GM12878 (cell line): Measurements from ENCODE around the gene XRCC2.

ENCODE experiments used
- IRF3 ChIP-seq: fragments of 450-650 bp; IDR thresholded peaks from 2 replicates; pipeline ENCODE4 v1.6.1; 2014; ENCODE audit warnings: mild to moderate bottlenecking
- SUPT20H ChIP-seq: IDR thresholded peaks from 2 replicates; pipeline ENCODE4 v1.6.1; 2011; ENCODE audit warnings: low read depth, mild to moderate bottlenecking, low read length, moderate library complexity, borderline replicate concordance; ENCODE audit not compliant: control insufficient read depth
- YY1 ChIP-seq: IDR thresholded peaks from 2 replicates; pipeline ENCODE4 v1.6.1; 2011; ENCODE audit warnings: low read depth, mild to moderate bottlenecking, low read length
- ZZZ3 ChIP-seq: IDR thresholded peaks from 2 replicates; pipeline ENCODE4 v1.6.1; 2011; ENCODE audit warnings: low read depth; ENCODE audit not compliant: control insufficient read depth, insufficient read length
- TF ChIP-seq, protein P1 (sequence below): IDR thresholded peaks from 2 replicates; pipeline ENCODE4 v1.6.1; 2011; ENCODE audit warnings: low read depth, mild to moderate bottlenecking, low read length, moderate library complexity, borderline replicate concordance; ENCODE audit errors: extremely low read depth
- TF ChIP-seq, protein P2 (sequence below), 3 experiments: IDR thresholded peaks in 2 of 3; conservative IDR thresholded peaks in 1 of 3; 2 replicates each; pipeline ENCODE4 v1.5.1; 2011; ENCODE audit warnings: low read depth in 3 of 3, low read length in 3 of 3, mild to moderate bottlenecking in 3 of 3, control low read depth in 2 of 3, moderate library complexity in 2 of 3, inconsistent platforms in 1 of 3, mixed read lengths in 1 of 3; ENCODE audit not compliant: control insufficient read depth in 2 of 3, insufficient read depth in 1 of 3; ENCODE audit errors: extremely low read depth in 1 of 3

DNA sequence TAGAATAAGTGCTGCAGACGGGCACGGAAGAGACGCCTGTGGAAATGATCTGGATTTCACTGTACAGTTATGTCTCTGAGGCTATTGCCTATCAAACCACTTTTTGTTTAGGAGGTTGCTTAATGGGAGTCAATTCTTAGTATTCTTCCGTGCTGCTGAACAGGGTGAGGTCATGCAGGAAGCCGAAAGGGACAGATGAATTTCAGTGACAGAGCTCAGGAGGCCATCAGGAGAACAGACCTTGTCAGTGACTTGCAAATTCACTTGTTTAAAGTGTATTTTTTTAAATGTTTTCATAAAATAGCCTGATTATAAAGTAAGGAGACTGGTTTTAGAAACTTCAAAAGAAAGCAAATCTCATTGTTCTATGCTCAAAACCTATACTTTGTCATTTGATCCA lies 58.9 kb downstream of the XRCC2 start:
- TF ChIP-seq, protein P1, sequence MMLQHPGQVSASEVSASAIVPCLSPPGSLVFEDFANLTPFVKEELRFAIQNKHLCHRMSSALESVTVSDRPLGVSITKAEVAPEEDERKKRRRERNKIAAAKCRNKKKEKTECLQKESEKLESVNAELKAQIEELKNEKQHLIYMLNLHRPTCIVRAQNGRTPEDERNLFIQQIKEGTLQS, result no peak
- no peak for TF ChIP-seq IRF3
- TF ChIP-seq ZZZ3, result no peak
- TF ChIP-seq, protein P2, sequence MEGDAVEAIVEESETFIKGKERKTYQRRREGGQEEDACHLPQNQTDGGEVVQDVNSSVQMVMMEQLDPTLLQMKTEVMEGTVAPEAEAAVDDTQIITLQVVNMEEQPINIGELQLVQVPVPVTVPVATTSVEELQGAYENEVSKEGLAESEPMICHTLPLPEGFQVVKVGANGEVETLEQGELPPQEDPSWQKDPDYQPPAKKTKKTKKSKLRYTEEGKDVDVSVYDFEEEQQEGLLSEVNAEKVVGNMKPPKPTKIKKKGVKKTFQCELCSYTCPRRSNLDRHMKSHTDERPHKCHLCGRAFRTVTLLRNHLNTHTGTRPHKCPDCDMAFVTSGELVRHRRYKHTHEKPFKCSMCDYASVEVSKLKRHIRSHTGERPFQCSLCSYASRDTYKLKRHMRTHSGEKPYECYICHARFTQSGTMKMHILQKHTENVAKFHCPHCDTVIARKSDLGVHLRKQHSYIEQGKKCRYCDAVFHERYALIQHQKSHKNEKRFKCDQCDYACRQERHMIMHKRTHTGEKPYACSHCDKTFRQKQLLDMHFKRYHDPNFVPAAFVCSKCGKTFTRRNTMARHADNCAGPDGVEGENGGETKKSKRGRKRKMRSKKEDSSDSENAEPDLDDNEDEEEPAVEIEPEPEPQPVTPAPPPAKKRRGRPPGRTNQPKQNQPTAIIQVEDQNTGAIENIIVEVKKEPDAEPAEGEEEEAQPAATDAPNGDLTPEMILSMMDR (IDR thresholded peaks at IDR 0.05 in 2 of 3, conservative IDR thresholded peaks at IDR 0.05 in 1 of 3; ENCODE audit: control insufficient read depth in 2 of 3, extremely low read depth in 1 of 3, insufficient read depth in 1 of 3, low read depth in 3 of 3, low read length in 3 of 3), result no peak
- no peak for TF ChIP-seq YY1
- TF ChIP-seq SUPT20H, result no peak
